K562 (cell line): ENCODE data around the gene SLC16A5. TPM values are rescaled to one million over a fixed set of nuclear protein-coding genes. Genes with fewer than 3 reads are reported as not detected.

Source experiments
- CBX1 ChIP-seq: sonication (generic); IDR thresholded peaks from 2 replicates; pipeline ENCODE4 v1.6.1; 2016; ENCODE audit warnings: antibody characterized with exemption, low read depth, mild to moderate bottlenecking
- CHD4 ChIP-seq: fragments of 200-600 bp; sonication (generic); IDR thresholded peaks from 3 replicates; pipeline ENCODE4 v1.6.1; 2012; ENCODE audit warnings: low read depth, mild to moderate bottlenecking, mixed read lengths, low read length, inconsistent platforms; ENCODE audit not compliant: insufficient read depth, insufficient replicate concordance, poor library complexity, severe bottlenecking
- CTBP1 ChIP-seq: fragments of 450-650 bp; IDR thresholded peaks from 2 replicates; pipeline ENCODE4 v1.6.1; 2016; ENCODE audit warnings: borderline replicate concordance
- CTCF ChIP-seq, 3 experiments: IDR thresholded peaks in 2 of 3; conservative IDR thresholded peaks in 1 of 3; 2 replicates each; pipeline ENCODE4 v1.5.1; 2011 to 2012; ENCODE audit warnings: low read length in 3 of 3, mild to moderate bottlenecking in 3 of 3, control low read depth in 2 of 3, improper control_type of control experiment in 1 of 3, inconsistent platforms in 1 of 3, low read depth in 1 of 3, mixed read lengths in 1 of 3, moderate library complexity in 1 of 3; ENCODE audit not compliant: insufficient read depth in 2 of 3
- DEAF1 ChIP-seq: fragments of 450-650 bp; formaldehyde crosslinking; IDR thresholded peaks from 2 replicates; pipeline ENCODE4 v1.4.0; 2020; ENCODE audit warnings: mild to moderate bottlenecking, moderate library complexity
- DPF2 ChIP-seq: fragments of 450-650 bp; IDR thresholded peaks from 2 replicates; pipeline ENCODE4 v1.6.1; 2016
- E2F6 ChIP-seq, 2 experiments: IDR thresholded peaks; 2 replicates each; pipeline ENCODE4 v1.6.1; 2011; ENCODE audit warnings: borderline replicate concordance in 1 of 2, control low read depth in 1 of 2, low read depth in 1 of 2, low read length in 1 of 2, mild to moderate bottlenecking in 1 of 2, mixed read lengths in 1 of 2, moderate library complexity in 1 of 2; ENCODE audit not compliant: insufficient read depth in 1 of 2, insufficient read length in 1 of 2, poor library complexity in 1 of 2, severe bottlenecking in 1 of 2; ENCODE audit errors: extremely low read depth in 1 of 2
- FIP1L1 ChIP-seq: fragments of 200-400 bp; formaldehyde crosslinking; IDR thresholded peaks from 2 replicates; pipeline ENCODE4 v1.6.1; 2018; ENCODE audit warnings: mild to moderate bottlenecking, low read depth, low read length; ENCODE audit not compliant: poor library complexity, severe bottlenecking
- MYBL2 ChIP-seq, 2 experiments: fragments of 450-650 bp in 1 of 2; sonication (generic) in 1 of 2; formaldehyde crosslinking in 1 of 2; IDR thresholded peaks; 2 replicates each; pipeline versions ENCODE4 v1.6.1 to v1.8.1; 2017 to 2022; ENCODE audit warnings: borderline replicate concordance in 1 of 2, inconsistent platforms in 1 of 2, low read depth in 1 of 2, mild to moderate bottlenecking in 1 of 2, missing genetic modification reagents in 1 of 2, moderate library complexity in 1 of 2
- PCBP1 ChIP-seq: fragments of 200-400 bp; formaldehyde crosslinking; IDR thresholded peaks from 2 replicates; pipeline ENCODE4 v1.6.1; 2018; ENCODE audit warnings: mild to moderate bottlenecking, low read depth, low read length; ENCODE audit not compliant: poor library complexity, severe bottlenecking
- RBM22 ChIP-seq: fragments of 200-400 bp; formaldehyde crosslinking; IDR thresholded peaks from 2 replicates; pipeline ENCODE4 v1.6.1; 2018; ENCODE audit warnings: low read length, low read depth; ENCODE audit not compliant: poor library complexity, severe bottlenecking
- RCOR1 ChIP-seq, 2 experiments: IDR thresholded peaks; 2 replicates each; pipeline ENCODE4 v1.6.1; 2012; ENCODE audit warnings: low read depth in 2 of 2, low read length in 2 of 2, borderline replicate concordance in 1 of 2, improper control_type of control experiment in 1 of 2
- SMARCB1 ChIP-seq: IDR thresholded peaks from 2 replicates; pipeline ENCODE4 v1.6.1; 2011; ENCODE audit warnings: improper control_type of control experiment, low read depth; ENCODE audit not compliant: insufficient read length
- SP1 ChIP-seq: sonication (generic); formaldehyde crosslinking; IDR thresholded peaks from 2 replicates; pipeline ENCODE4 v1.8.1; 2022; ENCODE audit warnings: mild to moderate bottlenecking, missing genetic modification reagents
- TFAP4 ChIP-seq: sonication (generic); formaldehyde crosslinking; IDR thresholded peaks from 2 replicates; pipeline ENCODE4 v1.8.0; 2022; ENCODE audit warnings: missing genetic modification reagents, mild to moderate bottlenecking, moderate library complexity, borderline replicate concordance
- TGIF2 ChIP-seq: sonication (generic); formaldehyde crosslinking; IDR thresholded peaks from 2 replicates; pipeline ENCODE4 v1.8.1; 2022; ENCODE audit warnings: mild to moderate bottlenecking, missing genetic modification reagents, moderate library complexity
- ZKSCAN1 ChIP-seq: fragments of 150-350 bp; IDR thresholded peaks from 2 replicates; pipeline ENCODE4 v1.6.1; 2016; ENCODE audit warnings: low read depth, low read length
- ZNF197 ChIP-seq: fragments of 200-800 bp; sonication (Bioruptor generic); IDR thresholded peaks from 2 replicates; pipeline ENCODE4 v1.6.1; 2016; ENCODE audit warnings: low read depth, missing genetic modification characterization, missing compliant biosample characterization
- polyA plus RNA-seq, 8 experiments: library from polyadenylated mRNA; depleted of rRNA in 4 of 8; stranded (reverse) in 5 of 8; unstranded in 3 of 8; fragments of >200 nt; fragmentation: Nextera tagmentation in 2 of 8; fragmentation: Illumina TruSeq in 1 of 8; extraction: Ambion mirVana in 2 of 8; extraction: Trizol in 1 of 8; gene quantifications; 2 replicates each; pipeline versions ENCODE4 v1.2.1 to v1.2.3, GENCODE V29; 2011 to 2014; ENCODE audit warnings: inconsistent platforms in 1 of 8, missing spikeins in 1 of 8
- total RNA-seq, 7 experiments: library from RNA; depleted of rRNA in 6 of 7; stranded (reverse); fragments of >200 nt in 6 of 7; fragmentation: Illumina TruSeq in 2 of 7; extraction: Trizol in 2 of 7; gene quantifications; 2 replicates each; pipeline versions ENCODE4 v1.2.1 to v1.2.3, GENCODE V29; 2011 to 2021; ENCODE audit warnings: low replicate concordance in 1 of 7

The SLC16A5 gene
- total and polyA plus RNA-seq, 9 of the 15 experiments (the other 6 are each of a cell fraction or from before 2014, with no cell fraction given), result 0.06 to 2.6 (median 0.91) TPM

GRCh38 chr17:75105126-75106080 is 17.6 kb downstream of the SLC16A5 start (continued):
- TF ChIP-seq MYBL2 (IDR thresholded peaks at IDR 0.05; ENCODE audit: low read depth) (no peak), MYBL2 (CRISPR knock-in tag; IDR thresholded peaks at IDR 0.05; ENCODE audit: borderline replicate concordance) (no peak), DPF2 (no peak), CTCF (IDR thresholded peaks at IDR 0.05 in 2 of 3, conservative IDR thresholded peaks at IDR 0.05 in 1 of 3; ENCODE audit: insufficient read depth in 2 of 3, low read depth in 1 of 3, low read length in 3 of 3) (peak; percentile 81 to 96 (median 85)), ZKSCAN1 (0 out of 2 replicates have a peak, but pooled peaks have one; percentile 7), SMARCB1 (no peak), CTBP1 (peak; percentile 74; the same call in 1 of the 2 replicates), FIP1L1 (no peak), DEAF1 (0 out of 2 replicates have a peak, but pooled peaks have one; percentile 23), CBX1 (no peak), RBM22 (no peak), TGIF2 (CRISPR knock-in tag) (no peak), E2F6 (IDR thresholded peaks at IDR 0.05; ENCODE audit: borderline replicate concordance in 1 of 2, extremely low read depth in 1 of 2, insufficient read depth in 1 of 2, insufficient read length in 1 of 2, low read depth in 1 of 2, low read length in 1 of 2, poor library complexity in 1 of 2, severe bottlenecking in 1 of 2) (peak in 1 of 2 experiments; percentile 11), RCOR1 (IDR thresholded peaks at IDR 0.05; ENCODE audit: borderline replicate concordance in 1 of 2, low read depth in 2 of 2, low read length in 2 of 2) (peak in 1 of 2 experiments; percentile 60; a peak in 1 of 4 replicates), TFAP4 (CRISPR knock-in tag) (peak; percentile 67; the same call in 1 of the 2 replicates), PCBP1 (no peak), CHD4 (no peak), SP1 (no peak), ZNF197 (CRISPR knock-in tag) (no peak)
